Vagina (tissue), 2 donors: Measurements from ENCODE around the gene UBE2Z. TPM values are rescaled to one million over a fixed set of nuclear protein-coding genes. Genes with fewer than 3 reads are reported as not detected.

Experiments used
- DNase-seq, 2 donors: peaks; one replicate each; pipeline ENCODE4 v3.0.0-alpha.2; 2017; ENCODE audit errors: extremely low spot score in 2 of 2
- H3K27ac ChIP-seq: fragments of 200-600 bp; sonication (generic); one replicate; pipeline ENCODE4 v1.5.1; 2019
- H3K27me3 ChIP-seq: fragments of 200-600 bp; sonication (generic); one replicate; pipeline ENCODE4 v1.5.1; 2019
- H3K36me3 ChIP-seq, 2 donors: fragments of 200-600 bp; sonication (generic); one replicate each; pipeline ENCODE4 v1.5.1; 2017 to 2019
- H3K4me1 ChIP-seq: fragments of 200-600 bp; sonication (generic); one replicate; pipeline ENCODE4 v1.5.1; 2019
- H3K4me3 ChIP-seq, 2 donors: fragments of 200-600 bp; sonication (generic); 1 replicate in 1 of 2; 2 replicates in 1 of 2; pipeline ENCODE4 v1.5.1; 2016 to 2019
- H3K9me3 ChIP-seq: fragments of 200-600 bp; sonication (generic); one replicate; pipeline ENCODE4 v1.5.1; 2019
- POLR2A ChIP-seq, 2 donors: fragments of 450-650 bp; IDR thresholded peaks; one replicate each; pipeline ENCODE4 v1.6.1; 2017; ENCODE audit warnings: antibody characterized with exemption in 2 of 2, mild to moderate bottlenecking in 2 of 2, moderate library complexity in 2 of 2
- POLR2AphosphoS5 ChIP-seq, 2 donors: sonication (generic); formaldehyde crosslinking; IDR thresholded peaks; one replicate each; pipeline ENCODE4 v1.9.0; 2017; ENCODE audit warnings: antibody characterized with exemption in 2 of 2, mild to moderate bottlenecking in 2 of 2, low read depth in 1 of 2; ENCODE audit not compliant: insufficient read depth in 1 of 2
- intact Hi-C: fragments of 100-400 bp; cut with DNase I; formaldehyde crosslinking; loops from one replicate; pipeline ENCODE4 v1.15.1; 2023
- small RNA-seq: library from RNA; depleted of rRNA; stranded (forward); fragments of <200 nt; gene quantifications from one replicate; pipeline ENCODE3, GENCODE V24; 2016
- total RNA-seq: library from RNA; depleted of rRNA; stranded (reverse); fragments of >200 nt; gene quantifications from one replicate; pipeline ENCODE4 v1.2.3, GENCODE V29; 2016
- TF ChIP-seq, protein P1 (sequence below), 3 experiments: fragments of 450-650 bp in 2 of 3; fragments of 200-600 bp in 1 of 3; sonication (generic) in 1 of 3; IDR thresholded peaks; one replicate each; pipeline ENCODE4 v1.5.1; 2017 to 2019; ENCODE audit warnings: antibody characterized with exemption in 3 of 3, mild to moderate bottlenecking in 2 of 3, moderate library complexity in 2 of 3

Gene UBE2Z
- total RNA-seq, 1 donor from 2014 or later = 67.3 TPM

DNA sequence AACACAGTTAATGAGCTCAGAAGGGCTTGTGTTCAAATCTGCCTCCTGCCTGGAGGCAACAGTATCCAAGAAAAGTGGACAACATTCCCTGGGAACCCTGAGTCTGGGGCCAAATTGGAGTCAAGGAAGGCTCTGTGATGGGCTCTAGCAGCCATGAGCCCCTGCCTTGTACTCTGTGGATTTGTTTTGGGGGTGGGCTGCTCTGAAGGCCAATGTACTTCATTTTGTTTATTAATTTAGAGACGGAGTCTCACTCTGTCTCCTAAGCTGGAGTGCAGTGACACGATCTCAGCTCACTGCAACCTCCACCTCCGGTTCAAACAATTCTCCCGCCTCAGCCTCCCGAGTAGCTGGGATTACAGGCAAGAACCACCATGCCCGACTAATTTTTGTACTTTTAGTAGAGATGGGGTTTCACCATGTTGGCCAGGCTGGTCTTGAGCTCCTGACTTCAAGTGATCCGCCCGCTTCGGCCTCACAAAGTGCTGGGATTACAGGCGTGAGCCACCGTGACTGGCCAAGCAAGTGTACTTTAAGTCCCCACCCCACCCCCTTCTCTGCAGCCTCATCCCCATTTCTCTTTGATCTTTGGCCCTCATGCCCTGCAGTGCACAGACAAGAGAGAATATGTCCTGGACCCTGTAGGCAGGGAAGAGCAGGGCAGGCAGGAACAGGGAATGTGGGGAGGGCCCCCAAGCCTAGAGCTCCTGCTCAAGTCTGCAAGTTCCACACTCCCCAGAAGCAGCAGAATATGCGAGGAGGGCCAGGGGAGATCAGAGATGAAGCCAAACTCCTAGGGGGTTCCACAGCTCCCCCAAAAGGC lies 62.9 kb downstream of the UBE2Z start:
- no peak for DNase-seq
- H3K36me3 ChIP-seq = no peaks in the 10 kb centered on the region
- H3K4me3 ChIP-seq = no peak overlapping the region
- intact Hi-C loops = loop anchor here (5.0 kb wide), 1 partner anchor 734 kb away; no protein-coding TSS in a partner anchor
- no peaks in the 10 kb centered on the region for H3K27me3 ChIP-seq
- no peaks in the 10 kb centered on the region for H3K9me3 ChIP-seq
- TF ChIP-seq POLR2A (IDR thresholded peaks at IDR 0.05) (no peak), POLR2AphosphoS5 (IDR thresholded peaks at IDR 0.05; ENCODE audit: insufficient read depth in 1 of 2, low read depth in 1 of 2) (no peak)
- TF ChIP-seq, protein P1, sequence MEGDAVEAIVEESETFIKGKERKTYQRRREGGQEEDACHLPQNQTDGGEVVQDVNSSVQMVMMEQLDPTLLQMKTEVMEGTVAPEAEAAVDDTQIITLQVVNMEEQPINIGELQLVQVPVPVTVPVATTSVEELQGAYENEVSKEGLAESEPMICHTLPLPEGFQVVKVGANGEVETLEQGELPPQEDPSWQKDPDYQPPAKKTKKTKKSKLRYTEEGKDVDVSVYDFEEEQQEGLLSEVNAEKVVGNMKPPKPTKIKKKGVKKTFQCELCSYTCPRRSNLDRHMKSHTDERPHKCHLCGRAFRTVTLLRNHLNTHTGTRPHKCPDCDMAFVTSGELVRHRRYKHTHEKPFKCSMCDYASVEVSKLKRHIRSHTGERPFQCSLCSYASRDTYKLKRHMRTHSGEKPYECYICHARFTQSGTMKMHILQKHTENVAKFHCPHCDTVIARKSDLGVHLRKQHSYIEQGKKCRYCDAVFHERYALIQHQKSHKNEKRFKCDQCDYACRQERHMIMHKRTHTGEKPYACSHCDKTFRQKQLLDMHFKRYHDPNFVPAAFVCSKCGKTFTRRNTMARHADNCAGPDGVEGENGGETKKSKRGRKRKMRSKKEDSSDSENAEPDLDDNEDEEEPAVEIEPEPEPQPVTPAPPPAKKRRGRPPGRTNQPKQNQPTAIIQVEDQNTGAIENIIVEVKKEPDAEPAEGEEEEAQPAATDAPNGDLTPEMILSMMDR (IDR thresholded peaks at IDR 0.05) = no peak
- peaks cover 13% of the 10 kb centered on the region for H3K4me1 ChIP-seq
- no peak overlapping the region for H3K27ac ChIP-seq

DNA sequence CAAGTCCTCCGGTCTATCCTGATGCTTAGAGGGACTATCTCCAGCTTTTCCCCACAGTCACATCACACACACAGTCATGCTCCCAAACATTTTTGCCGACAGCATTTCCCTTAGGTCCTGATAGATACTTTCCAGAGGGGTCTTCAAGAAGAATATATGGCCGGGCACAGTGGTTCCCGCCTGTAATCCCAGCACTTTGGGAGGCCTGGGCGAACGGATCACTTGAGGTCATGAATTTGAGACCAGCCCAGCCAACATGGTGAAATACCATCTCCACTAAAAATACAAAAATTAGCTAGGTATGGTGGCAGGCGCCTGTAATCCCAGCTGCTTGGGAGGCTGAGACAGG lies 64.5 kb downstream of the UBE2Z start:
- DNase-seq = no peak
- H3K36me3 ChIP-seq = no peaks in the 10 kb centered on the region
- no peaks in the 10 kb centered on the region for H3K9me3 ChIP-seq
- peaks cover 13% of the 10 kb centered on the region for H3K4me1 ChIP-seq
- no peak overlapping the region for H3K4me3 ChIP-seq
- TF ChIP-seq POLR2A (IDR thresholded peaks at IDR 0.05) (no peak), POLR2AphosphoS5 (IDR thresholded peaks at IDR 0.05; ENCODE audit: insufficient read depth in 1 of 2, low read depth in 1 of 2) (no peak)
- TF ChIP-seq, protein P1 (IDR thresholded peaks at IDR 0.05) = no peak
- H3K27ac ChIP-seq = no peak overlapping the region
- intact Hi-C loops = loop anchor here (5.0 kb wide), 1 partner anchor 735 kb away; no protein-coding TSS in a partner anchor
- H3K27me3 ChIP-seq = no peaks in the 10 kb centered on the region

DNA sequence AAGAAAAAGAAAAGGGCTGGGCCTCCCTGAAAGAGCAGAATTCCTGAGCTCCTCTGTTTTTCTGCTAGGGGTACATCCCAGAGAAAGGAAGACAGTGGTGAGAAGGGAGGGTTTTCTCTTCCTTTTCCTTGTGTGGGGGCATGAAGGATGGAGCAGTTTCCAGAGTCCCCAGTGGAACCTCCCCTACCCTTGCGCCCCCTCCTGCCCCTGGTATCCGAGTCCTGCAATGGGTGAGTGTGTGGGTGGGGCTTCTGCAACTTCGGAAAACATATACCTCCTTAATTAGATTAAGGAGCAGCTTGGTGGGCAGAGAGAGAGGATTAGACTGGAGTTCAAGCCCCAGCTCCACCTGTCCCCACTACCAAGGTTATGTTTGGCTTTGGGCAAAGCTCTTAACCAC lies 65.6 kb downstream of the UBE2Z start:
- no peaks in the 10 kb centered on the region for H3K27me3 ChIP-seq
- H3K9me3 ChIP-seq = no peaks in the 10 kb centered on the region
- no peak for TF ChIP-seq POLR2A (IDR thresholded peaks at IDR 0.05)
- no peak for TF ChIP-seq POLR2AphosphoS5 (IDR thresholded peaks at IDR 0.05; ENCODE audit: insufficient read depth in 1 of 2, low read depth in 1 of 2)
- H3K27ac ChIP-seq = no peak overlapping the region
- intact Hi-C loops = loop anchor here (5.0 kb wide), 1 partner anchor 737 kb away; no protein-coding TSS in a partner anchor
- H3K4me1 ChIP-seq = peaks cover 13% of the 10 kb centered on the region
- no peak overlapping the region for H3K4me3 ChIP-seq
- DNase-seq = no peak
- H3K36me3 ChIP-seq = no peaks in the 10 kb centered on the region

Small RNA genes lying within 50 kb of the gene (small RNA-seq; reads per million reads assigned to genes)
- gene AC068531.1 (not detected), gene RF00263 (not detected), gene RF01210 (not detected), gene RNU1-42P (not detected)

Other genes with a start within 250 kb of the UBE2Z start
- gene PRAC1, start 185.9 kb upstream of the UBE2Z start, total RNA-seq = 9.6 TPM
- gene PRAC2, start 185.2 kb upstream of the UBE2Z start, total RNA-seq = not detected
- gene HOXB13, start 179.7 kb upstream of the UBE2Z start, total RNA-seq = 5.4 TPM
- gene TTLL6, start 91.2 kb upstream of the UBE2Z start, total RNA-seq = 0.49 TPM
- gene CALCOCO2, start 77.4 kb upstream of the UBE2Z start, total RNA-seq = 140 TPM
- 90.8 TPM for gene ATP5MC1, start 15.6 kb upstream of the UBE2Z start, total RNA-seq
- gene SNF8, start 36.4 kb downstream of the UBE2Z start, total RNA-seq = 64.1 TPM
- not detected for gene GIP, start 60.2 kb downstream of the UBE2Z start, total RNA-seq
- gene IGF2BP1, start 89.0 kb downstream of the UBE2Z start, total RNA-seq = not detected
- gene B4GALNT2, start 224.4 kb downstream of the UBE2Z start, total RNA-seq = not detected